ENCODE measurements around the gene DLEC1. TPM values are rescaled to one million over a fixed set of nuclear protein-coding genes. Genes with fewer than 3 reads are reported as not detected.

DLEC1 gene
- total and polyA plus RNA-seq, 5 donors from 2014 or later: 0.09 to 4.9 (median 0.64) TPM

GRCh38 chr3:38101811-38102443, 62.9 kb downstream of the DLEC1 start:
- no peak for DNase-seq
- H3K4me1 Mint-ChIP-seq: no peaks in the 10 kb centered on the region
- Histone ChIP-seq H3K9me3 (ENCODE audit: control insufficient read depth in 2 of 2, low read length in 2 of 2) (peaks cover 0 to 15% of the 10 kb centered on the region in 2 experiments), H3K27ac (ENCODE audit: insufficient read depth, low read length, poor library complexity, severe bottlenecking) (no peak overlapping the region), H3K4me1 (ENCODE audit: control insufficient read depth, insufficient read depth, low read length, poor library complexity, severe bottlenecking) (no peaks in the 10 kb centered on the region), H3K36me3 (ENCODE audit: control insufficient read depth, insufficient read depth, low read length) (no peaks in the 10 kb centered on the region), H3K4me3 (ENCODE audit: low read depth, low read length) (no peak overlapping the region), H3K27me3 (ENCODE audit: control insufficient read depth, insufficient read depth, low read length) (peaks cover 8% of the 10 kb centered on the region)
- H3K4me3 Mint-ChIP-seq: no peak overlapping the region
- no peak for ATAC-seq (ENCODE audit: low read depth in 2 of 2)
- no peak overlapping the region for H3K27ac Mint-ChIP-seq
- peaks cover 10% of the 10 kb centered on the region for H3K27me3 Mint-ChIP-seq
- no peaks in the 10 kb centered on the region for H3K36me3 Mint-ChIP-seq
- peaks cover 0 to 9% (median 2%) of the 10 kb centered on the region in 7 donors for H3K9me3 Mint-ChIP-seq

- H3K4me3 Mint-ChIP-seq: no peak overlapping the region
- H3K4me1 Mint-ChIP-seq: no peaks in the 10 kb centered on the region
- H3K36me3 Mint-ChIP-seq: peaks cover under 1% of the 10 kb centered on the region
- Histone ChIP-seq H3K4me1 (ENCODE audit: control insufficient read depth, insufficient read depth, low read length, poor library complexity, severe bottlenecking) (no peaks in the 10 kb centered on the region), H3K9me3 (ENCODE audit: control insufficient read depth in 2 of 2, low read length in 2 of 2) (peaks cover 0 to 15% of the 10 kb centered on the region in 2 experiments), H3K27ac (ENCODE audit: insufficient read depth, low read length, poor library complexity, severe bottlenecking) (no peak overlapping the region), H3K27me3 (ENCODE audit: control insufficient read depth, insufficient read depth, low read length) (peaks cover 8% of the 10 kb centered on the region), H3K36me3 (ENCODE audit: control insufficient read depth, insufficient read depth, low read length) (no peaks in the 10 kb centered on the region), H3K4me3 (ENCODE audit: low read depth, low read length) (no peak overlapping the region)
- H3K27me3 Mint-ChIP-seq: peaks cover 10% of the 10 kb centered on the region
- DNase-seq (no peak), ATAC-seq (ENCODE audit: low read depth in 2 of 2) (no peak)
- H3K9me3 Mint-ChIP-seq: peaks cover 0 to 9% (median 2%) of the 10 kb centered on the region in 7 donors
- H3K27ac Mint-ChIP-seq: no peak overlapping the region
Observed at GRCh38 chr3:38102444-38102814, 63.4 kb downstream of the DLEC1 start.

GRCh38 chr3:38105525-38105924, 66.5 kb downstream of the DLEC1 start:
- no peaks in the 10 kb centered on the region for H3K36me3 ChIP-seq (ENCODE audit: control insufficient read depth, insufficient read depth, low read length)
- peaks cover 5% of the 10 kb centered on the region for H3K36me3 Mint-ChIP-seq
- DNase-seq: no peak
- no peaks in the 10 kb centered on the region for H3K4me1 ChIP-seq (ENCODE audit: control insufficient read depth, insufficient read depth, low read length, poor library complexity, severe bottlenecking)
- H3K4me3 ChIP-seq (ENCODE audit: low read depth, low read length): no peak overlapping the region
- peaks cover 8% of the 10 kb centered on the region for H3K27me3 ChIP-seq (ENCODE audit: control insufficient read depth, insufficient read depth, low read length)
- peaks cover 10% of the 10 kb centered on the region for H3K27me3 Mint-ChIP-seq
- no peaks in the 10 kb centered on the region for H3K4me1 Mint-ChIP-seq
- no peak overlapping the region for H3K4me3 Mint-ChIP-seq
- H3K9me3 ChIP-seq (ENCODE audit: control insufficient read depth in 2 of 2, low read length in 2 of 2): peaks cover 0 to 15% of the 10 kb centered on the region in 2 experiments
- ATAC-seq (ENCODE audit: low read depth in 2 of 2): no peak
- H3K27ac ChIP-seq (ENCODE audit: insufficient read depth, low read length, poor library complexity, severe bottlenecking): no peak overlapping the region
- peaks cover 0 to 9% (median 2%) of the 10 kb centered on the region in 7 donors for H3K9me3 Mint-ChIP-seq
- no peak overlapping the region for H3K27ac Mint-ChIP-seq

- H3K9me3 ChIP-seq (ENCODE audit: control insufficient read depth in 2 of 2, low read length in 2 of 2): peaks cover 0 to 15% of the 10 kb centered on the region in 2 experiments
- Mint-ChIP-seq H3K27ac (no peak overlapping the region), H3K9me3 (peaks cover 0 to 9% (median 2%) of the 10 kb centered on the region in 7 donors), H3K36me3 (peaks cover 5% of the 10 kb centered on the region), H3K4me1 (no peaks in the 10 kb centered on the region), H3K4me3 (no peak overlapping the region), H3K27me3 (peaks cover 5% of the 10 kb centered on the region)
- H3K36me3 ChIP-seq (ENCODE audit: control insufficient read depth, insufficient read depth, low read length): no peaks in the 10 kb centered on the region
- no peaks in the 10 kb centered on the region for H3K4me1 ChIP-seq (ENCODE audit: control insufficient read depth, insufficient read depth, low read length, poor library complexity, severe bottlenecking)
- DNase-seq: no peak
- ATAC-seq (ENCODE audit: low read depth in 2 of 2): no peak
- H3K4me3 ChIP-seq (ENCODE audit: low read depth, low read length): no peak overlapping the region
- H3K27ac ChIP-seq (ENCODE audit: insufficient read depth, low read length, poor library complexity, severe bottlenecking): no peak overlapping the region
- peaks cover 8% of the 10 kb centered on the region for H3K27me3 ChIP-seq (ENCODE audit: control insufficient read depth, insufficient read depth, low read length)
Observed at GRCh38 chr3:38107911-38108648, 69.1 kb downstream of the DLEC1 start.

GRCh38 chr3:38108649-38109579, 69.9 kb downstream of the DLEC1 start:
- no peak overlapping the region for H3K4me3 Mint-ChIP-seq
- H3K4me1 ChIP-seq (ENCODE audit: control insufficient read depth, insufficient read depth, low read length, poor library complexity, severe bottlenecking): no peaks in the 10 kb centered on the region
- no peak for ATAC-seq (ENCODE audit: low read depth in 2 of 2)
- DNase-seq: no peak
- no peak overlapping the region for H3K27ac ChIP-seq (ENCODE audit: insufficient read depth, low read length, poor library complexity, severe bottlenecking)
- peaks cover 0 to 15% of the 10 kb centered on the region in 2 experiments for H3K9me3 ChIP-seq (ENCODE audit: control insufficient read depth in 2 of 2, low read length in 2 of 2)
- H3K36me3 ChIP-seq (ENCODE audit: control insufficient read depth, insufficient read depth, low read length): no peaks in the 10 kb centered on the region
- H3K9me3 Mint-ChIP-seq: peaks cover 0 to 9% (median 2%) of the 10 kb centered on the region in 7 donors
- H3K4me3 ChIP-seq (ENCODE audit: low read depth, low read length): no peak overlapping the region
- H3K36me3 Mint-ChIP-seq: peaks cover 5% of the 10 kb centered on the region
- H3K27me3 ChIP-seq (ENCODE audit: control insufficient read depth, insufficient read depth, low read length): peaks cover 8% of the 10 kb centered on the region
- H3K4me1 Mint-ChIP-seq: no peaks in the 10 kb centered on the region
- no peak overlapping the region for H3K27ac Mint-ChIP-seq
- H3K27me3 Mint-ChIP-seq: peaks cover 5% of the 10 kb centered on the region

- Mint-ChIP-seq H3K36me3 (peaks cover 5% of the 10 kb centered on the region), H3K27me3 (peaks cover 2% of the 10 kb centered on the region), H3K27ac (no peak overlapping the region), H3K9me3 (peaks cover 0 to 9% (median 2%) of the 10 kb centered on the region in 7 donors), H3K4me3 (no peak overlapping the region), H3K4me1 (no peaks in the 10 kb centered on the region)
- Histone ChIP-seq H3K9me3 (ENCODE audit: control insufficient read depth in 2 of 2, low read length in 2 of 2) (peaks cover 0 to 12% of the 10 kb centered on the region in 2 experiments), H3K27ac (ENCODE audit: insufficient read depth, low read length, poor library complexity, severe bottlenecking) (no peak overlapping the region), H3K36me3 (ENCODE audit: control insufficient read depth, insufficient read depth, low read length) (no peaks in the 10 kb centered on the region), H3K4me1 (ENCODE audit: control insufficient read depth, insufficient read depth, low read length, poor library complexity, severe bottlenecking) (no peaks in the 10 kb centered on the region), H3K27me3 (ENCODE audit: control insufficient read depth, insufficient read depth, low read length) (peaks cover 8% of the 10 kb centered on the region), H3K4me3 (ENCODE audit: low read depth, low read length) (no peak overlapping the region)
- no peak for ATAC-seq (ENCODE audit: low read depth in 2 of 2)
- DNase-seq: no peak
Observed at GRCh38 chr3:38109580-38110313, 70.7 kb downstream of the DLEC1 start.
